GM10847 (cell line): ENCODE data around the gene FAM3C.

Source experiments
- POLR2A ChIP-seq: IDR thresholded peaks from 2 replicates; pipeline ENCODE4 v1.6.1; 2011; ENCODE audit not compliant: insufficient read length; ENCODE audit errors: extremely low read depth

FAM3C gene

GRCh38 chr7:121414436-121414835 is 18.3 kb upstream of the FAM3C start:
- TF ChIP-seq POLR2A: no peak

DNA sequence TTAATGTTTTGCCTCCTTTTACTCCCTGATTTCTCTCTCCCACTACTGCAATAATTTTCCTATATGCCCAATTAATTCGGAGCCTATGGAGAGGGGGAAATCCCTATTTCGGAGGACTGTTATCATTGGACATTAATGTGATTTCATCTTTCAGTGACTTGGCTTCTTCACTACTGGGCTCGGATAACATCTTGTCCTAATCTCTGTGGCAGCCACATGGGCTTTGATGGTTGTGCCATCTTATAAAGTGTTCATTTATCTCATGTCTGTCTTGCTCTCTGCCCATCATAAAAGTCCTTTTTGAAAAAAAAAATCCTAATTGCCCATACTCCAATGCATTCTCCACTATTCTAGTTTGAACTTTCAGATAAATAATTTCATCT is 15.5 kb upstream of the FAM3C start:
- TF ChIP-seq POLR2A: no peak

- TF ChIP-seq POLR2A: no peak
Observed at GRCh38 chr7:121410829-121411596, 14.9 kb upstream of the FAM3C start.

GRCh38 chr7:121406944-121407343 is 10.8 kb upstream of the FAM3C start:
- no peak for TF ChIP-seq POLR2A

DNA sequence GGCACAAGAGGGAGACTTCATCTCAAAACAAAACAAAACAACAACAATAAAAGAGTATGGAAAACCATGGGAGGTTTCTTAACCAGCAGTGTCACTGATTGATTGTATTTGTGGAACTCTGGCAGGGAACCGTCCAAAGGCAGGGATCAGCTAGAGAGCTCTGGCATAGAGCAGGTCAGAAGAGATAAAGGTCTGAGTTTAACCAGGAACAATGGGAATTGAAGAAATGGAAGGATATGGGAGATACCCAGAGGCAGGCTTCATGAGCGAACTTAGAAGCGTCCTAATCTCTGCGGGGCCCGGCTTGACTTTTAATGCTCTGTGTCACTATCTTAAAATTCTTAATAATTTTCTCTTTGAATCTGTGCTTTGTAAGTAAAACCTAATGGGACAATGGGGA is 10.4 kb upstream of the FAM3C start:
- TF ChIP-seq POLR2A: no peak

DNA sequence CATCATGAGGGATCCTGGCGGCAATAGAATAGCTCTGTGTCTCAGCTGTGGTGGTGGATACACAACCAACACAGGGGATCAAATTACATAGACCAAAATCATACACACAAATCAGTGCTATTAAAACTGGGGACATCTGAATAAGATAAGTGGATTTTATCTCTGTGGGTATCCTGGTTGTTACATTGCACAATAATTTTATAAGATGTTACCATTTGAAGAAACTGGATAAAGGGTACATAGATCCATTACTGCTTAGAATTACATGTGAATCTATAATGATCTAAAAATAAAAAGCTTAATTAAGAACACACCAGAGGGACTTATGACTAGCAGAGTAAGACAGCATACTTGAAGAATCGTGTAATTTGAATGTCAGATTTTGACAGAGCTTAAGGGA is 8.2 kb upstream of the FAM3C start:
- no peak for TF ChIP-seq POLR2A

GRCh38 chr7:121402701-121403100 is 6.6 kb upstream of the FAM3C start:
- no peak for TF ChIP-seq POLR2A

- no peak for TF ChIP-seq POLR2A
Observed at GRCh38 chr7:121401896-121402295, 5.8 kb upstream of the FAM3C start.

- TF ChIP-seq POLR2A: no peak
Observed at GRCh38 chr7:121398246-121398645, 2.1 kb upstream of the FAM3C start.

GRCh38 chr7:121397822-121398221 is 1.7 kb upstream of the FAM3C start:
- no peak for TF ChIP-seq POLR2A

DNA sequence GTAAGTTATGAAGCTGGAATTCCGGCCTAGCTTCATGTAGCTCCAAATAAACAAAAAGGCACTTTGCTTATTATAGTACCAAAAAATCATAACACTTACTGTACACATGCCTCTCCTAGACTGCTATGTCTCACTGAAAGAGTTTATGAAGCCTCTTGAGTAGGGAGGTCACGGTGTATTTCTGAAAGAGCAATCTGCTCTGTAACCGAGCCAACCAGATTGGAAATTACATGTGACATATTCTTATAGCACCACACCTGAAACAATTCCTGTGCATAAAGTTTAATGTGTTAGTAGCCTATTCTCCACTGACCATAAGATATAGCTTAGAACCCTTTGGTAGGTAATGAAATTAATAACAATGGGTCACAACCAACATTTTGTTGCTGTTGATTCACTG is 1.3 kb upstream of the FAM3C start:
- TF ChIP-seq POLR2A: no peak

DNA sequence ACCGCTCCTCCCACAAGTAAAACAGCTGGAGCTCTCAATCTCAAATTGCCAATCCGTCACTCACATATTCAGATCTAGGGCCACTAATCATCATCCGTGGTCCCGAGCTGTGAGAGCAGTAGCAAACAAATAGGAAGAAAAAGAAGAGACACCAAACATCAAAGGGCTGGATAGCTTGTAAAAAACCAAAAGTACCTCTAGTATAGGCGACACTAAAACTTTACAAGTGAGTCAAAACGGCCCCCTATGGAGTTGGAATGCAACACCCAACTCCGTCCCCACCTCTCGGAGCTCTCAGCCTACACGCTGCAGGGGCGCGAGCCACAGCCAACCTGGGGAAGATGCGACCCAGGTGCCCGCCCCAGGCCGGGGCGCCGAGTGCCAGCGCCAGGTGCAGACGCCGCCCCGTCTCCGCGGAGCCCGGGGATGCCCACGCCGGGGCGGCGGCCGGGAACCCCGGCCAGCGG is 581 bp downstream of the FAM3C start:
- TF ChIP-seq POLR2A: no peak

GRCh38 chr7:121394709-121395140 is 1.4 kb downstream of the FAM3C start:
- TF ChIP-seq POLR2A: no peak

- no peak for TF ChIP-seq POLR2A
Observed at GRCh38 chr7:121393005-121393366, 3.1 kb downstream of the FAM3C start.

DNA sequence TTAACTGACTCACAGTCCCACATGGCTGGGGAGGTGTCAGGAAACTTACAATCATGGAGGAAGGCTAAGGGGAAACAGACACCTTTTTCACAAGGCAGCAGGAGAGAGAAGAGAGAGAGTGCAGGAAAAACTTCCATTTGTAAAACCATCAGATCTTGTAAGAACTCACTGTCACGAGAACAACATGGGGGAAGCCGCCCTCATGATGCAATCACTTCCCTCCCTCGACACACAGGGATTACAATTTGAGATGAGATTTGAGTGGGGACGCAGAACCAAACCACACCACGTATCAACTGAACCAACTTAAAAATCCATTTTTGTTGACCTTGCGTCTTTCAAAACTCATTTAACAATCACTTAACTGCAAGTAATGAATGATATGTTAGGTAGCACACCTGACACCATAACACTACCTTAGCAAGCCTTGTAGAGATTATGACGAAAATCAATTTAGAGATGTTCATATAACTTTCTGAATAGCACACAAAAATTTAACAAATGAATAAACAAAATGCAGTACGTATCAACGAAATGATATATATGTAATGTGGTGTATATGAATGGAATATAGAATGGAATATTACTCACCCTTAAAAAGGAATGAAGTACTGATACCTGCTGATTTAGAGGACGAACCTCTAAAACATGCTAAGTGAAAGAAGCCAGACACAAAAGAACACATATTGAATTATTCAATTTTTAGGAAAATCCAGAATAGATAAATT is 3.7 kb downstream of the FAM3C start:
- no peak for TF ChIP-seq POLR2A

- no peak for TF ChIP-seq POLR2A
Observed at GRCh38 chr7:121391686-121392085, 4.4 kb downstream of the FAM3C start.

DNA sequence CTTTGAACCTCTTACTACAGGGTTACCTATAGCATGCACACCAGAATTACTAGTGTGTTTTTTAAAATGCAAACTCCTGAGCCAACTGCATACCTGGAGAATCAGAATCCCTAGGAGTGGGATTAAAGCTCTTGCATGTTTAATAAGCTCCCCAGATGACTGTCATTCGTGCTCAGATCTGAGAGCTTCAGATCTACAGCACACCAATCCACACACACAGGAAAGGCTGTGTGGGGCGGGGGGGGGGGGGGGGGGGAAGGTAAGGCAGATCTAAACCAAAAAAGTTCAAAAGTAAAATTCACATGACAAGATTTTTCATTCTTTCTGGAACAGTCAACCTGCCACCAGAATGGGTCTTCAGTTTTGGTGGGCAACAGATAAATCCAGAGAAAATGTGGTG is 5.5 kb downstream of the FAM3C start:
- TF ChIP-seq POLR2A: no peak

- no peak for TF ChIP-seq POLR2A
Observed at GRCh38 chr7:121390109-121390508, 6.0 kb downstream of the FAM3C start.
